ENCODE results near the gene WDR41.
"Not testable (repeated sequence)": the region's sequence is repeated elsewhere in the genome, so short reads cannot be mapped to it uniquely, and the experiment has no call there.

The WDR41 gene, protein sequence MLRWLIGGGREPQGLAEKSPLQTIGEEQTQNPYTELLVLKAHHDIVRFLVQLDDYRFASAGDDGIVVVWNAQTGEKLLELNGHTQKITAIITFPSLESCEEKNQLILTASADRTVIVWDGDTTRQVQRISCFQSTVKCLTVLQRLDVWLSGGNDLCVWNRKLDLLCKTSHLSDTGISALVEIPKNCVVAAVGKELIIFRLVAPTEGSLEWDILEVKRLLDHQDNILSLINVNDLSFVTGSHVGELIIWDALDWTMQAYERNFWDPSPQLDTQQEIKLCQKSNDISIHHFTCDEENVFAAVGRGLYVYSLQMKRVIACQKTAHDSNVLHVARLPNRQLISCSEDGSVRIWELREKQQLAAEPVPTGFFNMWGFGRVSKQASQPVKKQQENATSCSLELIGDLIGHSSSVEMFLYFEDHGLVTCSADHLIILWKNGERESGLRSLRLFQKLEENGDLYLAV

DNA sequence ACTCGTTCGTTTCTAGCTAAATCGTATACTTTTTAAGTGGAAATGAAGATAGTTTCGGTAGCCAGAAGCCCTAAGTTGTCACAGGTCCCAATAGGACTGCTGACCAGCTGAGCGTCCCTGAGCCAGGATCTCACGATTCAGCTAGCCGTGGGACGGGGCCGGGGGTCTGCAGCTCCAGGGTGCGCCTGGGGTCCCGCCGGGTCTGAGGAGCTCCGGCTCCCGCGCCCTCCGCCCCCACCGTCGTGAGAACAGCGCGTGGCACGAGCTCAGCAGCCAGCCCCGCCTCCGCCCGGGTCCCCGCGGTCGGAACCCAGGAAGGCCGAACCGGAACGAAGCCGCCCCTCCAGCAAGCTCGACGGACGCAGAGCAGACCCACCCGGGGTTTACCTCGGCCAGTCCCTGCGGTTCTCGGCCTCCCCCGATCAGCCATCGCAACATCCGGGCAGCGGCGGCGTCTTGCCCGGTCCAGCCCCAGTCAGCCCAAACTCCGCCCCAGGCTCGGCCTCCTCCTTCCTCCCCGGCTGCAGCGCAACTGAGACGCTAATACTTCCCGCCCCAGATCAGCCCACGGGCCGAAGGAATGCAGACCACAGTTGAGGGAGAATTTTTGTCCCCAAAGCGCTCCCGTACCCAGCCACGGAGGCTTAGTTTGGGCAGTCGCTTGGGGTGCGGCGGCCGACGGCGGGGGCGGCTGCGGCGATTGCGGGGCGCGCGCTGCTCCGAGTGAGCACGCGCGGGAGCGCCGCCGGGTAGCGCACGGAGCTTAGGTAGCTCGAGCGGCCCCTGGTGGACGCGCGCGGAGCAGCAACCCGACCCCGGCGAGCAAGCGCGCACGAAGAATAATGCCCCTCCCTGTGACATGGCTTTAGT lies at the start of gene WDR41:
Gene WDR41, minus strand, starts transcription at position 534 of the 870 bp plus-strand sequence. Its CDS starts 96 bp downstream, at position 438.
- DNase-seq (ENCODE audit: low read depth): peak; percentile 86
- TF ChIP-seq, protein P1, sequence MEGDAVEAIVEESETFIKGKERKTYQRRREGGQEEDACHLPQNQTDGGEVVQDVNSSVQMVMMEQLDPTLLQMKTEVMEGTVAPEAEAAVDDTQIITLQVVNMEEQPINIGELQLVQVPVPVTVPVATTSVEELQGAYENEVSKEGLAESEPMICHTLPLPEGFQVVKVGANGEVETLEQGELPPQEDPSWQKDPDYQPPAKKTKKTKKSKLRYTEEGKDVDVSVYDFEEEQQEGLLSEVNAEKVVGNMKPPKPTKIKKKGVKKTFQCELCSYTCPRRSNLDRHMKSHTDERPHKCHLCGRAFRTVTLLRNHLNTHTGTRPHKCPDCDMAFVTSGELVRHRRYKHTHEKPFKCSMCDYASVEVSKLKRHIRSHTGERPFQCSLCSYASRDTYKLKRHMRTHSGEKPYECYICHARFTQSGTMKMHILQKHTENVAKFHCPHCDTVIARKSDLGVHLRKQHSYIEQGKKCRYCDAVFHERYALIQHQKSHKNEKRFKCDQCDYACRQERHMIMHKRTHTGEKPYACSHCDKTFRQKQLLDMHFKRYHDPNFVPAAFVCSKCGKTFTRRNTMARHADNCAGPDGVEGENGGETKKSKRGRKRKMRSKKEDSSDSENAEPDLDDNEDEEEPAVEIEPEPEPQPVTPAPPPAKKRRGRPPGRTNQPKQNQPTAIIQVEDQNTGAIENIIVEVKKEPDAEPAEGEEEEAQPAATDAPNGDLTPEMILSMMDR (IDR thresholded peaks at IDR 0.05; ENCODE audit: low read depth, low read length, missing control alignments): peak; percentile 78
- in situ Hi-C loops (cut with HindIII; ENCODE audit: low sequenced_read_pairs): no loop called here

DNA sequence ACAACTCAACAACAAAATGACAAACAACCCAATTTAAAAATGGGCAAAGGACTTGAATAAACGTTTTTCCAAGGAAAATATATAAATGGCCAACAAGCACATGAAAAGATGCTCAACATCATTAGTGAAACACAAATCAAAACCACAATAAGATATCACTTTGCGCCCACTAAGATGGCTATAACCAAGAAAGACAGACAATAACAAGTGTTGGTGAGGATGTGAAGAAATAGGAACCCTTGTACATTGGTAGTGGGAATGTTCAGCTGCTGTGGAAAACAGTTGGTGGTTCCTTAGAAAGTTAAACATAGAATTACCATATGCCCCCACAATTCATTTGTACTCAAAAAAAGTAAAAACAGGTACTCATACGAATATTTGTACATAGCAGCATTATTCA lies 39.2 kb upstream of the WDR41 start:
- no peak for DNase-seq (ENCODE audit: low read depth)
- TF ChIP-seq, protein P1 (IDR thresholded peaks at IDR 0.05; ENCODE audit: low read depth, low read length, missing control alignments): no peak
- no peak overlapping the region for H3K4me3 ChIP-seq (ENCODE audit: low read depth, low read length)
- in situ Hi-C loops (cut with HindIII; ENCODE audit: low sequenced_read_pairs): no loop called here

More for the DNA sequence above, at the start of gene WDR41:
- peak within 1 kb of the TSS; percentile 87 for H3K4me3 ChIP-seq (ENCODE audit: low read depth, low read length)

DNA sequence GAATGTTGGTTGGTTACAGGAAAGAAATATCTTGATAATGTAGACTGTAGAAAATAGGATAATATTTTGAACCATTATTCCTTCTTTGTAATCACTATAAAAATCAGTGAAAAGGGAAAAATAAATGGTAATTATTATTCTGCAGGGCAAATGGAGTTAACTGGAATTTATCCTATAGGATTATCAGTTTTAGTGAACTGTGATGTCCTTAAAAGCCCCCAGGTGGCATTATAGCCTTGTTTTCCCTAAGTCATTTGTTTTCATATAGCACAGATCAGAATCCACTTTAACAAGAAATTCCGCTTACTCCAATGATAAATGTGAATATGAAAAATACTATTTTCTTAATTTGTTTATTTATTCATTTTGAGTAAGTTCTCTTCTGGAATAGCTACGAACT lies 26.2 kb upstream of the WDR41 start:
- no peak overlapping the region for H3K4me3 ChIP-seq (ENCODE audit: low read depth, low read length)
- in situ Hi-C loops (cut with HindIII; ENCODE audit: low sequenced_read_pairs): no loop called here
- DNase-seq (ENCODE audit: low read depth): peak; percentile 6
- TF ChIP-seq, protein P1 (IDR thresholded peaks at IDR 0.05; ENCODE audit: low read depth, low read length, missing control alignments): peak; percentile 3

DNA sequence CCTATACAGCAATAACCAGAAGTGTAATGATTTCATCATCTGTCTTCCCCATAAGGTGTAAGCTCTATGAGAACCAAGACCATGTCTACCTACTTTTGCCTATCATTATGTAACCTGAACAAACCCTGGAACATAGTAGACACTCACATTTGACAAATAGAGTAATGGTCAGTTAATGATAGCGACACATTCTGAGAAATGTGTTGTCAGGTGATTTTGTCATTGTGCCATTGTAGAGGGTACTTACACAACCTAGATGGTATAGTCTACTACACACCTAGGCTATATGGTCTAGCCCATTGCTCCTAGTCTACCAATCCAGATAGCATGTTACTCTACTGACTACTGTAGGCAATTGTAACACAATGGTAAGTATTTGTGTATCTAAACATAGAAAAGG lies 22.3 kb upstream of the WDR41 start:
- in situ Hi-C loops (cut with HindIII; ENCODE audit: low sequenced_read_pairs): no loop called here
- no peak overlapping the region for H3K4me3 ChIP-seq (ENCODE audit: low read depth, low read length)
- TF ChIP-seq, protein P1 (IDR thresholded peaks at IDR 0.05; ENCODE audit: low read depth, low read length, missing control alignments): no peak
- DNase-seq (ENCODE audit: low read depth): no peak

DNA sequence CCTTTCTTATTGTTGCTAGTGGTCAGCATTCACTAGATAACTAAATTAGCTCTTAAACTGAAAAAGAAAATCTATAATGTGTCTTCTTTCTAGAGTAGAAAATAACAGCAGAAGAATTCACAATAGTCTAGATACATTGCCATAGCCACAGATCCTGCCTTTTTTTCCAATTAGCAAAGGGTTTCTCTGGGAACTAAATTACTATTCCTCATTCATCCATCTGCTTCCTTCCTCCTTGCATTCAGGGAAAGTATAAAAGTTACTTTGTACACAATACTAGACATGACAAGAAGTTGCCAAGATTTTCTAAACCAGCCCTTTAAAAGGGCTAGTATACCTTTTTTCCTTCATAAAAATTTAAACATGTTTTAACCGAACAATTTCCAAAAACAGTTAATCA lies 21.2 kb upstream of the WDR41 start:
- H3K4me3 ChIP-seq (ENCODE audit: low read depth, low read length): no peak overlapping the region
- TF ChIP-seq, protein P1 (IDR thresholded peaks at IDR 0.05; ENCODE audit: low read depth, low read length, missing control alignments): no peak
- in situ Hi-C loops (cut with HindIII; ENCODE audit: low sequenced_read_pairs): no loop called here

DNA sequence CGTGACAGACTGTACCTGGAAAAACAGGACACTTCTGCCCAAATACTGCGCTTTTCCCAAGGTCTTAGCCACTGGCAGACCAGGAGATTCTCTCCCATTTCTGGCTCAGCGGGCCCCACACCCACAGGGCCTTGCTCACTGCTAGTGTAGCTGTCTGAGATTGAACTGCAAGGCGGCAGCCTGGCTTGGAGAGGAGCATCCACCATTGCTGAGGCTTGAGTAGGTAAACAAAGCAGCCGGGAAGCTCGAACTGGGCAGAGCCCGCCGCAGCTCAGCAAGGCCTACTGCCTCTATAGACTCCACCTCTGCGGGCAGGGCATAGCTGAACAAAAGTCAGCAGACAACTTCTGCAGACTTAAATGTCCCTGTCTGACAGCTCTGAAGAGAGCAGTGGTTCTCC lies 9.0 kb upstream of the WDR41 start:
- in situ Hi-C loops (cut with HindIII; ENCODE audit: low sequenced_read_pairs); DNase-seq (ENCODE audit: low read depth); H3K4me3 ChIP-seq (ENCODE audit: low read depth, low read length): not testable (repeated sequence)

More for the DNA sequence above, 21.2 kb upstream of the WDR41 start:
- no peak for DNase-seq (ENCODE audit: low read depth)
